ENCODE measurements around the gene NEURL2. TPM values are rescaled to one million over a fixed set of nuclear protein-coding genes. Genes with fewer than 3 reads are reported as not detected.
A peak's percentile ranks its signal among the peaks of the same experiment; 100 is the strongest.

NEURL2 gene
- total and polyA plus RNA-seq, 4 donors: 2.0 to 32.9 (median 8.4) TPM

GRCh38 chr20:45859916-45860315 lies 31.1 kb downstream of the NEURL2 start:
- ATAC-seq (ENCODE audit: low FRiP score): no peak
- H3K9me3 ChIP-seq (ENCODE audit: control insufficient read depth, low read length): no peaks in the 10 kb centered on the region
- peaks cover 0 to 2% of the 10 kb centered on the region in 2 donors for H3K4me1 ChIP-seq (ENCODE audit: control insufficient read depth in 1 of 2, insufficient read depth in 2 of 2, low read length in 2 of 2)
- H3K36me3 ChIP-seq (ENCODE audit: control insufficient read depth in 1 of 2, insufficient read depth in 2 of 2, low read length in 1 of 2): no peaks in the 10 kb centered on the region
- H3K27me3 ChIP-seq (ENCODE audit: control insufficient read depth in 1 of 2, insufficient read depth in 2 of 2, low read length in 1 of 2): no peaks in the 10 kb centered on the region
- 84 to 86% methylated on average over 5 of the region's 5 CpGs for WGBS, 2 donors
- no peak overlapping the region for H3K4me3 ChIP-seq (ENCODE audit: low read length in 2 of 2)
- intact Hi-C loops (cut with DNase I): no loop called here
- H3K27ac ChIP-seq (ENCODE audit: low read depth in 1 of 2, low read length in 2 of 2): no peak overlapping the region
- DNase-seq: no peak

- ATAC-seq (ENCODE audit: low FRiP score): no peak
- 8 to 12% methylated on average over 13 of the region's 13 CpGs for WGBS, 2 donors
- H3K4me3 ChIP-seq (ENCODE audit: low read length in 2 of 2): peak overlapping the region; percentile 36 to 55
Observed at GRCh38 chr20:45857882-45858216, 33.2 kb downstream of the NEURL2 start.

DNA sequence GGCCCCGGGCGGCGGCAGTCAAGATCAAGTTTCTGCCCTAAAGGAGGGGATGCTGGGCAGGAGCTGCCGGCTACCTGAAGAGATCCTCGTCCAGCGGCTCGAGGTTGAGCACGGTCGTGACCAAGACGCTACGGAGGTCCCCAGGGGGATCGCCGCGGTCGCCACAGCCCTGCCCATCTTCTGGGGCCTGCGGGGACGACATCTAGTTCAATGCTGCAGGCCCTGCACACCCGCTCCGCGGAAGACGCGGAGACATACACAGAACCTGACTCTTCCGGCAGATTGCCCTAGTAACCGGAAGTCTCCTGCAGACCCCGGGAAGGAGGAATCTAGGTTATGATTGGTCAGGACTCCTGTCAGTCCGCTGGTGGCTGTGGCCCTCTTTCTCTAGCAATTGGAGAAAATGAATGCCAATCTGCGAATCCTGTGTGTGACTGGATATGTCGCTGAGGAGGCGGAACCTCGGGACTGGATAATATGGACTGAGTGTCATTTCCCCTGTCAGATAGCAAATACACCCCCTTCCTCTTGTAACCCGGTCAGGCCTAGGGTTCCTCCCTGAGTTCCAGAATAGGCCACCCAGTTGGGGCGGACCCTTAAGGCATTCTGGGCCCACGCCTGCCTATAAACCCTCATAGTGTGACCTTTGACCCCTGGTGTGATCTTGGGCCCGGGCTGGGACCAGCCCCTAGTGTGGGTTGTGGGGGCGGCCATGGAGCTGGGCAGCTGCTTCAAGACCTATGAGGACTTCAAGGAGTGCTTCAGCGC lies 33.7 kb downstream of the NEURL2 start, which contains the start of the genes ACOT8 and ZSWIM3:
Gene ACOT8 (minus strand): TSS at position 279 of the 768 bp plus-strand sequence. CDS start 77 bp downstream, at position 202.
Gene ZSWIM3 (plus strand): TSS at position 501 of the 768 bp plus-strand sequence. CDS start 212 bp downstream, at position 713.
- Histone ChIP-seq H3K4me1 (ENCODE audit: control insufficient read depth in 1 of 2, insufficient read depth in 2 of 2, low read length in 2 of 2) (peaks cover 0 to 3% of the 10 kb centered on the region in 2 donors), H3K9me3 (ENCODE audit: control insufficient read depth, low read length) (no peaks in the 10 kb centered on the region), H3K27ac (ENCODE audit: low read depth in 1 of 2, low read length in 2 of 2) (peak within 1 kb of the TSS in 1 of 2 donors; percentile 39), H3K27me3 (ENCODE audit: control insufficient read depth in 1 of 2, insufficient read depth in 2 of 2, low read length in 1 of 2) (no peaks in the 10 kb centered on the region), H3K36me3 (ENCODE audit: control insufficient read depth in 1 of 2, insufficient read depth in 2 of 2, low read length in 1 of 2) (no peaks in the 10 kb centered on the region), H3K4me3 (ENCODE audit: low read length in 2 of 2) (peak within 1 kb of the TSS; percentile 77 to 91)
- ATAC-seq (ENCODE audit: low FRiP score) (peak; percentile 97), DNase-seq (peak; percentile 90 to 96)
- intact Hi-C loops (cut with DNase I): loop anchor here in 1 of 2 donors (2.0 kb wide), 1 partner anchor 22 kb away; no protein-coding TSS in a partner anchor
- 0 to 1% methylated on average over 34 to 36 of the region's 36 CpGs for WGBS, 2 donors

More at GRCh38 chr20:45857882-45858216, 33.2 kb downstream of the NEURL2 start:
- no peaks in the 10 kb centered on the region for H3K9me3 ChIP-seq (ENCODE audit: control insufficient read depth, low read length)
- no peaks in the 10 kb centered on the region for H3K36me3 ChIP-seq (ENCODE audit: control insufficient read depth in 1 of 2, insufficient read depth in 2 of 2, low read length in 1 of 2)
- peak overlapping the region in 1 of 2 donors; percentile 39 for H3K27ac ChIP-seq (ENCODE audit: low read depth in 1 of 2, low read length in 2 of 2)
- no peak for DNase-seq
- peaks cover 0 to 3% of the 10 kb centered on the region in 2 donors for H3K4me1 ChIP-seq (ENCODE audit: control insufficient read depth in 1 of 2, insufficient read depth in 2 of 2, low read length in 2 of 2)
- H3K27me3 ChIP-seq (ENCODE audit: control insufficient read depth in 1 of 2, insufficient read depth in 2 of 2, low read length in 1 of 2): no peaks in the 10 kb centered on the region
- intact Hi-C loops (cut with DNase I): loop anchor here in 1 of 2 donors (2.0 kb wide), 1 partner anchor 23 kb away; no protein-coding TSS in a partner anchor

DNA sequence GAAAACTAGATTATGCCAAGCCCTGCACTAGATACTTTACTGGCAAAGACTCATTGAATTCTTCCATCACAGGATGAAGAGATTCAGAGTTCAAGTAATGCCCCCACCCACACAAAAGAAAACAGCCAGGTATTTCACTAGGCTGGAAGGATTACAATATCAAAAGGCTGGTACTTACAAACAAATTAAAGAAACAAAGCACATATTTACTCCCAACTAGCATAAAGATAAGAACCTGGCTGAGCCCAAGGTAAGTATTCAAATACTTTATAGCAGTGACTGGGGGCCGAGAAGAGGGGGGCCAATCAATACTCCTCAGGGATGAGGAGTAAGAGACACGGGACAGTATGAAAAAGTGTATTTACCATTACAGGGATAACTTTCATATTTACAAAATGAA lies 37.5 kb downstream of the NEURL2 start:
- WGBS, 2 donors: 52 to 84% methylated on average over 2 of the region's 2 CpGs
- no peak for DNase-seq
- Histone ChIP-seq H3K27ac (ENCODE audit: low read depth in 1 of 2, low read length in 2 of 2) (no peak overlapping the region), H3K4me3 (ENCODE audit: low read length in 2 of 2) (no peak overlapping the region), H3K9me3 (ENCODE audit: control insufficient read depth, low read length) (no peaks in the 10 kb centered on the region), H3K36me3 (ENCODE audit: control insufficient read depth in 1 of 2, insufficient read depth in 2 of 2, low read length in 1 of 2) (peaks cover 0 to 4% of the 10 kb centered on the region in 2 donors), H3K27me3 (ENCODE audit: control insufficient read depth in 1 of 2, insufficient read depth in 2 of 2, low read length in 1 of 2) (no peaks in the 10 kb centered on the region), H3K4me1 (ENCODE audit: control insufficient read depth in 1 of 2, insufficient read depth in 2 of 2, low read length in 2 of 2) (peaks cover 0 to 3% of the 10 kb centered on the region in 2 donors)
- intact Hi-C loops (cut with DNase I): no loop called here
- no peak for ATAC-seq (ENCODE audit: low FRiP score)

DNA sequence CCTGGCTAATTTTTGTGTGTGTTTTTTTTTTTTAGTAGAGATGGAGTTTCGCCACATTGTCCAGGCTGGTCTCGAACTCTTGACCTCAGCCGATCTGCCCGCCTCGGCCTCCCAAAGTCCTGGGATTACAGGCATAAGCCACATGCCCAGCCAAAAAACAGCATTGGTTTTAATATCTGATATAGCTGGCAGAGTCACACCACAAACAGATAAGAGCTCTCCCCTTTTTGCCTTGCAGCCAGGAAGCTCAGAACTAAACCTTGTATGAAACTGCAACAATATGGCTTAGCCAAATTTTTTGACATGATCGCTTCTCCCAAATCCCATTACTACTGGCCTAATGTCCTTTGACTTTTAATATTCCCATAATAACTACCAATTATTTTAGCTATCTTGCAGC lies 38.7 kb downstream of the NEURL2 start:
- Histone ChIP-seq H3K9me3 (ENCODE audit: control insufficient read depth, low read length) (no peaks in the 10 kb centered on the region), H3K27me3 (ENCODE audit: control insufficient read depth in 1 of 2, insufficient read depth in 2 of 2, low read length in 1 of 2) (no peaks in the 10 kb centered on the region), H3K4me1 (ENCODE audit: control insufficient read depth in 1 of 2, insufficient read depth in 2 of 2, low read length in 2 of 2) (peaks cover 0 to 3% of the 10 kb centered on the region in 2 donors), H3K36me3 (ENCODE audit: control insufficient read depth in 1 of 2, insufficient read depth in 2 of 2, low read length in 1 of 2) (peaks cover 0 to 4% of the 10 kb centered on the region in 2 donors), H3K4me3 (ENCODE audit: low read length in 2 of 2) (no peak overlapping the region), H3K27ac (ENCODE audit: low read depth in 1 of 2, low read length in 2 of 2) (no peak overlapping the region)
- DNase-seq (no peak), ATAC-seq (ENCODE audit: low FRiP score) (no peak)
- intact Hi-C loops (cut with DNase I): no loop called here
- WGBS, 2 donors: 95 to 98% methylated on average over 6 of the region's 6 CpGs

DNA sequence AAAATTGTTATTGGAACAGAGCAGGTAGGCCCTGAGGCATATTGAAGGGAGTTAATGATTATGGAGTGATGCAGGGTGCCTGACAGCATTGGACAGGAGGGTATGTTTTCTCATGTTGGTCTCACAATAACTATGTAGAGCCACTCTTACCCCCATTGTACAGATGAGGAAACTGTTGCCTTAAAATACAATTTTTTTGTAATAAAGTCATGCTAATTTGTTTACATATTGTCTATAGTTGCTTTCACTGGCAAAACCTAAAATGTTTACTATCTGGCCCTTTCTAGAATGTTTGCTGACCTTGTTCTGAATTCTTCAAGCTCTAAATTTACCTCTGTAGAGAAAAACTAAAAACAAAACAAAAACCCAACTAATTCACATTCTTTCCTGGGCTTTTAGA lies 39.5 kb downstream of the NEURL2 start:
- no peak overlapping the region for H3K4me3 ChIP-seq (ENCODE audit: low read length in 2 of 2)
- DNase-seq (no peak), ATAC-seq (ENCODE audit: low FRiP score) (no peak)
- H3K27me3 ChIP-seq (ENCODE audit: control insufficient read depth in 1 of 2, insufficient read depth in 2 of 2, low read length in 1 of 2): no peaks in the 10 kb centered on the region
- no peaks in the 10 kb centered on the region for H3K9me3 ChIP-seq (ENCODE audit: control insufficient read depth, low read length)
- intact Hi-C loops (cut with DNase I): no loop called here
- H3K4me1 ChIP-seq (ENCODE audit: control insufficient read depth in 1 of 2, insufficient read depth in 2 of 2, low read length in 2 of 2): peaks cover 0 to 3% of the 10 kb centered on the region in 2 donors
- peaks cover 0 to 6% of the 10 kb centered on the region in 2 donors for H3K36me3 ChIP-seq (ENCODE audit: control insufficient read depth in 1 of 2, insufficient read depth in 2 of 2, low read length in 1 of 2)
- H3K27ac ChIP-seq (ENCODE audit: low read depth in 1 of 2, low read length in 2 of 2): no peak overlapping the region

DNA sequence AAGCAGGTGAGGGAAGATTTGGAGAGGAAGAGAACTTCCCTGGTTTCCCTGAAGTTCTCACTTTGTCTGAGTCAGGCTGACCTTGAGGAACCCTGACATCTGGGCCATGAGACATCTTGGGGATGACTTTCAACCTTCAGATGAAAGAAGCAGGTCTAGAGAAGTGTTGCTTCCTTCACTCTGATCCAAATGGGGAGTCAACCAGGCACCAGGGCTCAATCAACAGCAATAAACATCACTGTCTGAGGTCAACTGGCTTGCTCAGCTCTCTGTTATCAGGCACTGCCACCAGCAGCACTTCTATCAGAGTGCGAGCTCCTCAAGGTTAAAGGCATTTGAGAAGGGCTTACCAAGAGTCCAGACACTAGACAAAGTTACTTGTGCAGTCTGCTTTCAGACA lies 40.1 kb downstream of the NEURL2 start:
- WGBS, 2 donors: 36 to 97% methylated on average over 1 of the region's 1 CpG
- peaks cover 0 to 6% of the 10 kb centered on the region in 2 donors for H3K36me3 ChIP-seq (ENCODE audit: control insufficient read depth in 1 of 2, insufficient read depth in 2 of 2, low read length in 1 of 2)
- no peaks in the 10 kb centered on the region for H3K27me3 ChIP-seq (ENCODE audit: control insufficient read depth in 1 of 2, insufficient read depth in 2 of 2, low read length in 1 of 2)
- peaks cover 0 to 3% of the 10 kb centered on the region in 2 donors for H3K4me1 ChIP-seq (ENCODE audit: control insufficient read depth in 1 of 2, insufficient read depth in 2 of 2, low read length in 2 of 2)
- peak overlapping the region in 1 of 2 donors; percentile 45 for H3K27ac ChIP-seq (ENCODE audit: low read depth in 1 of 2, low read length in 2 of 2)
- H3K4me3 ChIP-seq (ENCODE audit: low read length in 2 of 2): no peak overlapping the region
- intact Hi-C loops (cut with DNase I): no loop called here
- no peak for DNase-seq
- no peaks in the 10 kb centered on the region for H3K9me3 ChIP-seq (ENCODE audit: control insufficient read depth, low read length)
- no peak for ATAC-seq (ENCODE audit: low FRiP score)

GRCh38 chr20:45850238-45850637 lies 40.8 kb downstream of the NEURL2 start:
- WGBS, 2 donors: 92 to 98% methylated on average over 2 of the region's 2 CpGs
- Histone ChIP-seq H3K27ac (ENCODE audit: low read depth in 1 of 2, low read length in 2 of 2) (no peak overlapping the region), H3K9me3 (ENCODE audit: control insufficient read depth, low read length) (no peaks in the 10 kb centered on the region), H3K4me3 (ENCODE audit: low read length in 2 of 2) (no peak overlapping the region), H3K27me3 (ENCODE audit: control insufficient read depth in 1 of 2, insufficient read depth in 2 of 2, low read length in 1 of 2) (no peaks in the 10 kb centered on the region), H3K36me3 (ENCODE audit: control insufficient read depth in 1 of 2, insufficient read depth in 2 of 2, low read length in 1 of 2) (peaks cover 0 to 6% of the 10 kb centered on the region in 2 donors), H3K4me1 (ENCODE audit: control insufficient read depth in 1 of 2, insufficient read depth in 2 of 2, low read length in 2 of 2) (peaks cover 0 to 3% of the 10 kb centered on the region in 2 donors)
- DNase-seq (no peak), ATAC-seq (ENCODE audit: low FRiP score) (no peak)
- intact Hi-C loops (cut with DNase I): no loop called here

All from aorta (tissue), 5 donors.